ENCODE measurements around the gene ITGB1BP1. TPM values are rescaled to one million over a fixed set of nuclear protein-coding genes. Genes with fewer than 3 reads are reported as not detected.

ITGB1BP1 gene
- total and polyA plus RNA-seq, 7 experiments from 2014 or later, result 45.1 to 123 (median 56.1) TPM

DNA sequence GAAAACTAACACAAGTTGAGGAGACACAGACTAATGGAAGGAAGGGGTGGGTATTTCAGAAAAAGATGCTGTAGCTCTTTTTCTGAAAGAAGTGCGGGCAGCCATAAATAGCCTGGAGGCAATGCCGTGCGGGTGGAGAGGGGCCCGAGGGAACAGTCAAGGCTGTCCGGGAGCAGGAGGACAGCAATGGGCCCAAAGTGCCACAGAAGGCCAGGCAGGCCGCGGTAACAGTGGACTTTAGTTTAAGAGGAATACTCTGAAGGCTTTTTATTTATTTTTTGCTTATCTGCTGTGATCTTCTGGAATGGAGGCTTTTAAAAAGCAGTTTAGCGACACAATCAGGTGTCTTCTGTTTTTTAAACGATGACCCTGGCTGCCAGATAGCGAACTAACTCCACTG is 2.8 kb downstream of the ITGB1BP1 start:
- peaks cover 22 to 34% of the 10 kb centered on the region in 2 donors for H3K4me1 ChIP-seq (ENCODE audit: control insufficient read depth in 2 of 2, insufficient read depth in 2 of 2, low read length in 2 of 2)
- no peaks in the 10 kb centered on the region for H3K27me3 ChIP-seq (ENCODE audit: control insufficient read depth in 2 of 2, insufficient read depth in 2 of 2, low read length in 2 of 2)
- Mint-ChIP-seq H3K4me3 (peak overlapping the region in 7 of 10 donors; percentile 9 to 51 (median 18)), H3K36me3 (peaks cover 0 to 15% (median 6%) of the 10 kb centered on the region in 5 donors), H3K27ac (peak overlapping the region in 4 of 9 donors; percentile 0 to 17 (median 14)), H3K27me3 (no peaks in the 10 kb centered on the region), H3K4me1 (peaks cover 29 to 53% (median 41%) of the 10 kb centered on the region in 7 donors), H3K9me3 (no peaks in the 10 kb centered on the region)
- CTCF ChIA-PET, result no interaction called here
- POLR2A ChIA-PET, result no interaction called here
- H3K9me3 ChIP-seq (ENCODE audit: control insufficient read depth in 2 of 3, low read length in 3 of 3), result no peaks in the 10 kb centered on the region
- DNase-seq, result no peak
- H3K36me3 ChIP-seq (ENCODE audit: control insufficient read depth in 2 of 3, insufficient read depth in 3 of 3, low read length in 3 of 3), result peaks cover 0 to 17% (median 0%) of the 10 kb centered on the region in 3 experiments
- H3K27ac ChIP-seq (ENCODE audit: low read depth, low read length), result no peak overlapping the region
- H3K4me3 ChIP-seq (ENCODE audit: low read length), result no peak overlapping the region
- intact Hi-C loops (cut with micrococcal nuclease), result loop anchor here (5.0 to 10.0 kb wide), 7 partner anchors 362 to 1734 kb away; partner anchors contain the start of genes KIDINS220 (in 2 of the 2), SLC66A3 (in 2 of the 2), KLF11 (in 1 of the 2) and MBOAT2 (in 1 of the 2)
- ATAC-seq, result no peak

GRCh38 chr2:9419541-9419940 is 3.8 kb downstream of the ITGB1BP1 start:
- H3K9me3 ChIP-seq (ENCODE audit: control insufficient read depth in 2 of 3, low read length in 3 of 3), result no peaks in the 10 kb centered on the region
- Mint-ChIP-seq H3K4me3 (no peak overlapping the region), H3K27me3 (no peaks in the 10 kb centered on the region), H3K4me1 (peaks cover 31 to 57% (median 42%) of the 10 kb centered on the region in 7 donors), H3K36me3 (peaks cover 0 to 15% (median 6%) of the 10 kb centered on the region in 5 donors), H3K27ac (peak overlapping the region in 1 of 9 donors; percentile 17), H3K9me3 (no peaks in the 10 kb centered on the region)
- peaks cover 14 to 32% of the 10 kb centered on the region in 2 donors for H3K4me1 ChIP-seq (ENCODE audit: control insufficient read depth in 2 of 2, insufficient read depth in 2 of 2, low read length in 2 of 2)
- no peak overlapping the region for H3K4me3 ChIP-seq (ENCODE audit: low read length)
- ATAC-seq (no peak), DNase-seq (no peak)
- H3K36me3 ChIP-seq (ENCODE audit: control insufficient read depth in 2 of 3, insufficient read depth in 3 of 3, low read length in 3 of 3), result peaks cover 0 to 17% (median 0%) of the 10 kb centered on the region in 3 experiments
- ChIA-PET POLR2A (no interaction called here), CTCF (interaction anchor here (0.6 kb wide), 2 partner anchors 12 to 279 kb away, joined by 4 read pairs; no protein-coding TSS in a partner anchor)
- H3K27me3 ChIP-seq (ENCODE audit: control insufficient read depth in 2 of 2, insufficient read depth in 2 of 2, low read length in 2 of 2), result no peaks in the 10 kb centered on the region
- intact Hi-C loops (cut with micrococcal nuclease), result no loop called here
- H3K27ac ChIP-seq (ENCODE audit: low read depth, low read length), result no peak overlapping the region

- H3K36me3 Mint-ChIP-seq, result peaks cover 0 to 20% (median 6%) of the 10 kb centered on the region in 5 donors
Observed at GRCh38 chr2:9418746-9419145, 4.6 kb downstream of the ITGB1BP1 start.

GRCh38 chr2:9417725-9418124 is 5.6 kb downstream of the ITGB1BP1 start:
- Histone ChIP-seq H3K9me3 (ENCODE audit: control insufficient read depth in 2 of 3, low read length in 3 of 3) (no peaks in the 10 kb centered on the region), H3K27me3 (ENCODE audit: control insufficient read depth in 2 of 2, insufficient read depth in 2 of 2, low read length in 2 of 2) (no peaks in the 10 kb centered on the region), H3K36me3 (ENCODE audit: control insufficient read depth in 2 of 3, insufficient read depth in 3 of 3, low read length in 3 of 3) (peaks cover 0 to 17% (median 0%) of the 10 kb centered on the region in 3 experiments), H3K4me1 (ENCODE audit: control insufficient read depth in 2 of 2, insufficient read depth in 2 of 2, low read length in 2 of 2) (peaks cover 10 to 26% of the 10 kb centered on the region in 2 donors), H3K27ac (ENCODE audit: low read depth, low read length) (no peak overlapping the region), H3K4me3 (ENCODE audit: low read length) (no peak overlapping the region)
- Mint-ChIP-seq H3K9me3 (no peaks in the 10 kb centered on the region), H3K4me3 (no peak overlapping the region), H3K27ac (peak overlapping the region in 2 of 9 donors; percentile 5 to 69), H3K4me1 (peaks cover 26 to 57% (median 43%) of the 10 kb centered on the region in 7 donors), H3K27me3 (no peaks in the 10 kb centered on the region), H3K36me3 (peaks cover 0 to 24% (median 6%) of the 10 kb centered on the region in 5 donors)
- intact Hi-C loops (cut with micrococcal nuclease), result no loop called here
- DNase-seq, result no peak
- no peak for ATAC-seq
- POLR2A ChIA-PET, result no interaction called here
- CTCF ChIA-PET, result no interaction called here

More at GRCh38 chr2:9418746-9419145, 4.6 kb downstream of the ITGB1BP1 start:
- Mint-ChIP-seq H3K27ac (peak overlapping the region in 1 of 9 donors; percentile 31), H3K27me3 (no peaks in the 10 kb centered on the region), H3K4me3 (no peak overlapping the region), H3K9me3 (no peaks in the 10 kb centered on the region), H3K4me1 (peaks cover 26 to 59% (median 43%) of the 10 kb centered on the region in 7 donors)
- Histone ChIP-seq H3K4me1 (ENCODE audit: control insufficient read depth in 2 of 2, insufficient read depth in 2 of 2, low read length in 2 of 2) (peaks cover 10 to 26% of the 10 kb centered on the region in 2 donors), H3K4me3 (ENCODE audit: low read length) (no peak overlapping the region), H3K36me3 (ENCODE audit: control insufficient read depth in 2 of 3, insufficient read depth in 3 of 3, low read length in 3 of 3) (peaks cover 0 to 19% (median 0%) of the 10 kb centered on the region in 3 experiments), H3K27me3 (ENCODE audit: control insufficient read depth in 2 of 2, insufficient read depth in 2 of 2, low read length in 2 of 2) (no peaks in the 10 kb centered on the region), H3K9me3 (ENCODE audit: control insufficient read depth in 2 of 3, low read length in 3 of 3) (no peaks in the 10 kb centered on the region), H3K27ac (ENCODE audit: low read depth, low read length) (no peak overlapping the region)
- intact Hi-C loops (cut with micrococcal nuclease), result no loop called here
- DNase-seq (no peak), ATAC-seq (no peak)
- CTCF ChIA-PET, result no interaction called here
- POLR2A ChIA-PET, result interaction anchor here (0.6 kb wide), 1 partner anchor 16 kb away, joined by 3 read pairs; no protein-coding TSS in a partner anchor

DNA sequence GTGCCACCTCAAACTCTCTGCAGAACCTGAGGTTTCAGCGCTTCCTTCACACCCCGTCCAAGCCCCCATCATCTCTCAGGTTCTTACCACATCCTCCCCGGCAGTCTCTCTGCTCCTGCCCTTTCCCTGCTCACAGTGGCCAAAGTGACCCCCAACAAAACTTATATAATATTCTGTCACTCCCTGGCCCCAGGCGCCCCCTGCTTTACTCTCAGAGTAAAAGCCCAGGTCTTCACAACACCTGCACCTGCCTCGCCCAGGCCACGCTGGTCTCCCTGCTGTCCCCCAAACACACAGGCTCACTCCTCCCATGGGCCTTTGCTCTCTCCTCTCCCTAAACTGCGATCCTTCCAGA is 6.4 kb downstream of the ITGB1BP1 start:
- POLR2A ChIA-PET, result no interaction called here
- H3K36me3 ChIP-seq (ENCODE audit: control insufficient read depth in 2 of 3, insufficient read depth in 3 of 3, low read length in 3 of 3), result peaks cover 0 to 19% (median 3%) of the 10 kb centered on the region in 3 experiments
- ATAC-seq, result no peak
- H3K4me3 ChIP-seq (ENCODE audit: low read length), result no peak overlapping the region
- DNase-seq, result no peak
- Mint-ChIP-seq H3K4me1 (peaks cover 20 to 50% (median 36%) of the 10 kb centered on the region in 7 donors), H3K27ac (peak overlapping the region in 2 of 9 donors; percentile 63 to 78), H3K4me3 (no peak overlapping the region), H3K27me3 (no peaks in the 10 kb centered on the region), H3K9me3 (no peaks in the 10 kb centered on the region), H3K36me3 (peaks cover 0 to 30% (median 6%) of the 10 kb centered on the region in 5 donors)
- CTCF ChIA-PET, result no interaction called here
- H3K27ac ChIP-seq (ENCODE audit: low read depth, low read length), result no peak overlapping the region
- H3K27me3 ChIP-seq (ENCODE audit: control insufficient read depth in 2 of 2, insufficient read depth in 2 of 2, low read length in 2 of 2), result no peaks in the 10 kb centered on the region
- H3K9me3 ChIP-seq (ENCODE audit: control insufficient read depth in 2 of 3, low read length in 3 of 3), result no peaks in the 10 kb centered on the region
- H3K4me1 ChIP-seq (ENCODE audit: control insufficient read depth in 2 of 2, insufficient read depth in 2 of 2, low read length in 2 of 2), result peaks cover 5 to 21% of the 10 kb centered on the region in 2 donors
- intact Hi-C loops (cut with micrococcal nuclease), result no loop called here

DNA sequence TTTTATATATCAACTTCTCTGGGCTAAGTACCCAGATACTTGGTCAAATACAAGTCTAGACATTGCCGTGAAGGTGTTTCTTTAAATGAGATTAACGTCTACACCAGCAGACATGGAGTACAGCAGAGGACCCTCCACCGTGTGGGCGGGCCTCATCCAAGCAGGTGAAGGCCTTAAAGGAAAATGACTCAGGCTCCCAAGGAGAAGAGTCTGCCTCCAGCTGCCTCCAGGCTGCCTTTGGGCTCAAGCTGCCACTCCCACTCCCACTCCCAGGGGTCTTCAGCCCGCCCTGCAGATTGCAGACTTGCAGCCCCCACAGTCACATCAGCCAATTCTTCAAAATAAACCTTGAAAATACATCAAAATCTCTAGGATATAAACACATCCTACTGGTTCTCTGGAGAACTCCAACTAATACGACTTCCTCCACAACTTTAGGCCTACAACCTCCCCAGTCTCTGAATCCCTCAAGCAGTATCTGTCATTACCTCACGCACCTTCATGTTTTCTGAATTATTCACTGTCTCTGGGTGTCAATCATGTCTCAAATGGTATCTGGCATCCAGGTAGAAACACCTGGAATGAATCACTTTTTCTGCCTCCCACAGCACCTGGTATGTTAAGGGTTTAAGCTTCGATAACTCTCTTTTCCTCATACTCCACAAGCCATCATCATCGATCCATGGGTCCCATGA is 6.9 kb downstream of the ITGB1BP1 start:
- peaks cover 0 to 31% (median 6%) of the 10 kb centered on the region in 5 donors for H3K36me3 Mint-ChIP-seq
- H3K4me1 Mint-ChIP-seq, result peaks cover 16 to 45% (median 32%) of the 10 kb centered on the region in 7 donors
- no peaks in the 10 kb centered on the region for H3K9me3 Mint-ChIP-seq
- ChIA-PET CTCF (no interaction called here), POLR2A (no interaction called here)
- Histone ChIP-seq H3K27ac (ENCODE audit: low read depth, low read length) (no peak overlapping the region), H3K27me3 (ENCODE audit: control insufficient read depth in 2 of 2, insufficient read depth in 2 of 2, low read length in 2 of 2) (no peaks in the 10 kb centered on the region), H3K4me1 (ENCODE audit: control insufficient read depth in 2 of 2, insufficient read depth in 2 of 2, low read length in 2 of 2) (peaks cover 0 to 15% of the 10 kb centered on the region in 2 donors), H3K9me3 (ENCODE audit: control insufficient read depth in 2 of 3, low read length in 3 of 3) (no peaks in the 10 kb centered on the region), H3K4me3 (ENCODE audit: low read length) (no peak overlapping the region), H3K36me3 (ENCODE audit: control insufficient read depth in 2 of 3, insufficient read depth in 3 of 3, low read length in 3 of 3) (peaks cover 0 to 20% (median 3%) of the 10 kb centered on the region in 3 experiments)
- ATAC-seq, result no peak
- no peak overlapping the region for H3K27ac Mint-ChIP-seq
- intact Hi-C loops (cut with micrococcal nuclease), result no loop called here
- DNase-seq, result no peak
- H3K4me3 Mint-ChIP-seq, result no peak overlapping the region
- no peaks in the 10 kb centered on the region for H3K27me3 Mint-ChIP-seq

Measured in naive thymus-derived CD4-positive, alpha-beta T cell (primary cell).